Stimulated activated naive B cell treated with anti-CD40 and anti-IgM and Interleukin-4, amounts not matched to agents 10 μg/mL and 1 μg/mL and 100 μg/mL, for 72 hours (primary cell): ENCODE results near the gene DDR2.
"Not testable (repeated sequence)": the region's sequence is repeated elsewhere in the genome, so short reads cannot be mapped to it uniquely, and the experiment has no call there.

ENCODE experiments used
- ATAC-seq, 2 donors: fragments of 150-1000 bp; cut with Tn5 transposase; replicated peaks; 2 replicates each; pipeline ENCODE4 v1.10.0; 2021; ENCODE audit warnings: moderate library complexity in 1 of 2
- DNase-seq: peaks from one replicate; pipeline ENCODE4 v3.0.0; 2021
- H3K27ac Mint-ChIP-seq: one replicate; pipeline ENCODE4 v1.8.0; 2022; ENCODE audit warnings: mild to moderate bottlenecking, mixed read lengths
- H3K27me3 Mint-ChIP-seq, 2 donors: one replicate each; pipeline ENCODE4 v1.8.0; 2022; ENCODE audit warnings: mixed read lengths in 2 of 2
- H3K36me3 Mint-ChIP-seq, 2 donors: one replicate each; pipeline ENCODE4 v1.8.0; 2022; ENCODE audit warnings: mixed read lengths in 2 of 2, mild to moderate bottlenecking in 1 of 2
- H3K4me1 Mint-ChIP-seq, 2 donors: one replicate each; pipeline ENCODE4 v1.8.0; 2022; ENCODE audit warnings: mixed read lengths in 2 of 2, mild to moderate bottlenecking in 1 of 2
- H3K4me3 Mint-ChIP-seq, 2 donors: one replicate each; pipeline ENCODE4 v1.8.0; 2022; ENCODE audit warnings: mild to moderate bottlenecking in 2 of 2, mixed read lengths in 2 of 2, moderate library complexity in 1 of 2
- H3K9me3 Mint-ChIP-seq, 2 donors: one replicate each; pipeline ENCODE4 v1.8.0; 2022; ENCODE audit warnings: mixed read lengths in 2 of 2, mild to moderate bottlenecking in 1 of 2

DDR2 gene

DNA sequence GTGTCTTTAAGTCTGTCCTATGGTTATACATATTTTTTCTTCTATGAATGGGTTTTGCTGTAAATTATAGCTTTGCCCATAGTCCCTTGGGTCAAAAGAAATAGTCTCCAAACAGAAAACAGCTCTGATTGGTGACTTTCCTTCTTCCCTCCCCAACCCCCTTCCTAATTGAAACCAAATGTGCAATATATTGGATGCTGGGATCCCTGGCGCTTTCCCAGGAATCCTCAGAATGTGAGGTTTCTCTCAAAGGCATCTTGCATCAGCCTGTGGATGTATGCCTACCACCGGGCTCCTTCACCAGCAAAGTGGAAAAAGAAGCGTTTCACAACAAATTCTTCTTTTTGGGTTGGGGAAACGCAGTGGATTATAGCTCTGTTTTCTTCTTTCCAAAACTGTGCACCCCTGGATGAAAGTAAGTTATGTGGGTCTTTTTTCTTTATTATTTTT is at the start of gene DDR2:
DDR2 (plus strand) TSS at position 248 of the 450 bp plus-strand sequence. CDS start 86,600 bp downstream, outside the sequence.
- peaks cover 0 to 2% of the 10 kb centered on the region in 2 donors for H3K4me1 Mint-ChIP-seq
- H3K36me3 Mint-ChIP-seq = no peaks in the 10 kb centered on the region
- no peak within 1 kb of the TSS for H3K4me3 Mint-ChIP-seq
- no peaks in the 10 kb centered on the region for H3K9me3 Mint-ChIP-seq
- peaks cover 14 to 25% of the 10 kb centered on the region in 2 donors for H3K27me3 Mint-ChIP-seq
- ATAC-seq (no peak), DNase-seq (no peak)
- H3K27ac Mint-ChIP-seq = no peak within 1 kb of the TSS

GRCh38 chr1:162582901-162583300 is 49.4 kb upstream of the DDR2 start:
- not testable (repeated sequence) for H3K27ac Mint-ChIP-seq, DNase-seq, H3K9me3 Mint-ChIP-seq, ATAC-seq, H3K27me3 Mint-ChIP-seq, H3K4me1 Mint-ChIP-seq, H3K4me3 Mint-ChIP-seq
- peaks cover 18 to 28% of the 10 kb centered on the region in 2 donors for H3K36me3 Mint-ChIP-seq

GRCh38 chr1:162585101-162585500 is 47.2 kb upstream of the DDR2 start:
- not testable (repeated sequence) for DNase-seq, H3K9me3 Mint-ChIP-seq, H3K4me3 Mint-ChIP-seq, H3K27me3 Mint-ChIP-seq, ATAC-seq, H3K4me1 Mint-ChIP-seq, H3K27ac Mint-ChIP-seq
- H3K36me3 Mint-ChIP-seq = peaks cover 20 to 28% of the 10 kb centered on the region in 2 donors

DNA sequence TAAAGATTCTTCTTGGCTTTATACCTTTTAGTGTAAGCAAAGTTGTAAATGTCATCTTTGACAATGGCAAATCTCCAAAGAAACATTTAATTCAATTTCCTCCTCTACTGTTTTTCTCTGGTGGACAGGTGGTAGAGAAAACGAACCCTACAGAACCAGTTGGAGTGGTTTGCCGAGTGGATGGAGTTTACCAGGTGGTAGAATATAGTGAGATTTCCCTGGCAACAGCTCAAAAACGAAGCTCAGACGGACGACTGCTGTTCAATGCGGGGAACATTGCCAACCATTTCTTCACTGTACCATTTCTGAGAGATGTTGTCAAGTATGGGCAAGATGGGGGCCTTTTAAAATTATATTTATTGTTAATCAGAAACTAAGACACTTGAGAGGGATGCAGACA is 44.9 kb upstream of the DDR2 start:
- Mint-ChIP-seq H3K36me3 (peaks cover 20 to 22% of the 10 kb centered on the region in 2 donors), H3K9me3 (no peaks in the 10 kb centered on the region), H3K4me1 (no peaks in the 10 kb centered on the region), H3K27me3 (no peaks in the 10 kb centered on the region), H3K27ac (no peak overlapping the region), H3K4me3 (no peak overlapping the region)
- DNase-seq (no peak), ATAC-seq (no peak)

- Mint-ChIP-seq H3K27ac (no peak overlapping the region), H3K9me3 (no peaks in the 10 kb centered on the region), H3K4me3 (no peak overlapping the region), H3K4me1 (no peaks in the 10 kb centered on the region), H3K36me3 (peaks cover 23 to 26% of the 10 kb centered on the region in 2 donors), H3K27me3 (no peaks in the 10 kb centered on the region)
- DNase-seq (no peak), ATAC-seq (no peak)
Observed at GRCh38 chr1:162587761-162588260, 44.5 kb upstream of the DDR2 start.

GRCh38 chr1:162590101-162590500 is 42.2 kb upstream of the DDR2 start:
- ATAC-seq (no peak), DNase-seq (no peak)
- Mint-ChIP-seq H3K9me3 (no peaks in the 10 kb centered on the region), H3K4me3 (no peak overlapping the region), H3K27ac (no peak overlapping the region), H3K36me3 (peaks cover 34 to 35% of the 10 kb centered on the region in 2 donors), H3K4me1 (no peaks in the 10 kb centered on the region), H3K27me3 (no peaks in the 10 kb centered on the region)

DNA sequence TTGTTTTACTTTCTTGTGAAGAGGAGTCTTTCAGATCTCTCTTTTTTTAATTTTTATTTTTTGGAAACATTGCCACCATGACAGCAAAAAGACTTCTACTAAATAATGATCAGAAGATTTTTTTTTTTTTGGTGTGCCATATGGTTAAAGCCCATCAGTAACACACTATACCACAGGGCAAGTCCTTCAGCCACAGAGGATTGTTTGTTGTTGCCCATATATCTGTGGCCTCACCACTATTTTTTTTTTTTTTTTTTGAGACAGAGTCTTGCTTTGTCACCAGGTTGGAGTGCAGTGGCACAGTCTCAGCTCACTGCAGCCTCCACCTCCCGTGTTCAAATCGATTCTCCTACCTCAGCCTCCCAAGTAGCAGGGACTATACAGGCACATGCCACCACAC is 41.6 kb upstream of the DDR2 start:
- no peak overlapping the region for H3K27ac Mint-ChIP-seq
- DNase-seq (no peak), ATAC-seq (no peak)
- no peaks in the 10 kb centered on the region for H3K27me3 Mint-ChIP-seq
- peaks cover 39 to 40% of the 10 kb centered on the region in 2 donors for H3K36me3 Mint-ChIP-seq
- no peaks in the 10 kb centered on the region for H3K9me3 Mint-ChIP-seq
- no peaks in the 10 kb centered on the region for H3K4me1 Mint-ChIP-seq
- H3K4me3 Mint-ChIP-seq = no peak overlapping the region

- Mint-ChIP-seq H3K9me3 (no peaks in the 10 kb centered on the region), H3K27ac (no peak overlapping the region), H3K36me3 (peaks cover 35 to 43% of the 10 kb centered on the region in 2 donors), H3K4me3 (no peak overlapping the region), H3K4me1 (peaks cover 0 to 7% of the 10 kb centered on the region in 2 donors), H3K27me3 (no peaks in the 10 kb centered on the region)
- ATAC-seq (peak in 1 of 2 donors; percentile 56), DNase-seq (no peak)
Observed at GRCh38 chr1:162596514-162597170, 35.6 kb upstream of the DDR2 start.

DNA sequence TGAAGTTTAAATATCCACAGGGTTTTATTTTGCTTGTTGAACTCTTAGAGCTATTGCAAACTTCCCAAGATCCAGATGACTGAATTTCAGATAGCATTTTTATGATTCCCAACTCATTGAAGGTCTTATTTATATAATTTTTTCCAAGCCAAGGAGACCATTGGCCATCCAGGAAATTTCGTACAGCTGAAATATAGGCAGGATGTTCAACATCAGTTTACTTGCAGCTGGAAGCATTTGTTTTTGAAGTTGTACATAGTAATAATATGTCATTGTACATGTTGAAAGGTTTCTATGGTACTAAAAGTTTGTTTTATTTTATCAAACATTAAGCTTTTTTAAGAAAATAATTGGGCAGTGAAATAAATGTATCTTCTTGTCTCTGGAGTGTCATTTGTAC is 32.8 kb upstream of the DDR2 start:
- H3K4me3 Mint-ChIP-seq = no peak overlapping the region
- H3K9me3 Mint-ChIP-seq = no peaks in the 10 kb centered on the region
- ATAC-seq (no peak), DNase-seq (no peak)
- H3K36me3 Mint-ChIP-seq = peaks cover 25 to 42% of the 10 kb centered on the region in 2 donors
- peaks cover 0 to 7% of the 10 kb centered on the region in 2 donors for H3K4me1 Mint-ChIP-seq
- H3K27ac Mint-ChIP-seq = no peak overlapping the region
- H3K27me3 Mint-ChIP-seq = no peaks in the 10 kb centered on the region

DNA sequence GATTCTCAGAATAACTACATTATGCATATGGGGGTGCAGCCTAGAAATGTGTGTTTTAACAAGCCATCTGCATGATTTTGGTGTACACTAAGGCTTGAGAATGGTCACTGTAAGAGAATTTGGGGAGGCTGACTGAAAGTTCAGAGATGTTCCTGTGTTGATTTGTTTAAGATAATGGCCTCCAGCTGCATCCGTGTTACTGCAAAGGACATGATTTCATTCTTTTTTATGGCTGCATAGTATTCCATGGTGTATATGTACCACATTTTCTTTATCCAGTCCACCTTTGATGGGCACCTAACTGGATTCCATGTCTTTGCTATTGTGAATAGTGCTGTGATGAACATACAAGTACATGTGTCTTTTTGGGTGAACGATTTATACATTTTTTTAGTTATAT is 29.1 kb upstream of the DDR2 start:
- not testable (repeated sequence) for DNase-seq, H3K4me3 Mint-ChIP-seq, H3K9me3 Mint-ChIP-seq, ATAC-seq, H3K4me1 Mint-ChIP-seq, H3K27ac Mint-ChIP-seq, H3K27me3 Mint-ChIP-seq
- H3K36me3 Mint-ChIP-seq = peaks cover 19 to 25% of the 10 kb centered on the region in 2 donors

DNA sequence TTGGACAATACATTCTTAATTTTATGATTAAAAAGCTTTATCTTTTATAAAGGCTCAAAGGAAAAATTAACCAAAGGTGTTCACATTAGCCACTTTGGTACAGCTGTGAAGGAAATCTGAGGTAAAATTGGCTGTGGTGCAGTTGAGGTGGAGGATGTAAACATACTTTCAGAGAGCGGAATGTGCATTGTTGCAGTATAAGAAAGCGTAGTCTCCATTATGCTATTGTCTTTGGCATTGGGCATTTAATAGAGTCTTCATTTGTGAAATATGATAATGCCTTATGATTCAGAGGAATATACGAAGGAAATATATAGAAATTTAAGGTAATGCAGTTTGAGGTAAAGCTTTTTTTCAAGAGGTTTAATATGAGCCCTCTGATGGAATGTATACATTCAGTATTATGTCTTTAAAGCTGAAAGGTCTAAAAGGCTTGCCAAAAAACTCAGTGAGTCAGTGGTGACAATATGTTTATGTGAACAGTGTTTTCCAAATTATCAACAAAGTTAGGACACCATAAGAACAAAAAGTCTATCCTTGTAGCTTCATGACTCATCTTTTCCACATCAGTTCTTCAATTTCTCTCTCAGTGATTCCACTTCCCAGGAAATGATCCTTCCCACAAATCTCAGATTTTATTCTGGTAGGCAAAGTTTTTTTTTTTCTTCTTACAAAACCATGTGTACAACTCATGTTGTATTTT is 26.9 kb upstream of the DDR2 start:
- H3K36me3 Mint-ChIP-seq = peaks cover 16 to 26% of the 10 kb centered on the region in 2 donors
- no peaks in the 10 kb centered on the region for H3K4me1 Mint-ChIP-seq
- H3K4me3 Mint-ChIP-seq = no peak overlapping the region
- DNase-seq (no peak), ATAC-seq (no peak)
- H3K27ac Mint-ChIP-seq = no peak overlapping the region
- no peaks in the 10 kb centered on the region for H3K9me3 Mint-ChIP-seq
- H3K27me3 Mint-ChIP-seq = no peaks in the 10 kb centered on the region

GRCh38 chr1:162609306-162609705 is 23.0 kb upstream of the DDR2 start:
- no peaks in the 10 kb centered on the region for H3K9me3 Mint-ChIP-seq
- peaks cover 1 to 5% of the 10 kb centered on the region in 2 donors for H3K36me3 Mint-ChIP-seq
- DNase-seq (no peak), ATAC-seq (no peak)
- H3K4me3 Mint-ChIP-seq = no peak overlapping the region
- H3K27me3 Mint-ChIP-seq = peaks cover 0 to 6% of the 10 kb centered on the region in 2 donors
- peak overlapping the region; percentile 25 for H3K27ac Mint-ChIP-seq
- peaks cover 0 to 8% of the 10 kb centered on the region in 2 donors for H3K4me1 Mint-ChIP-seq

DNA sequence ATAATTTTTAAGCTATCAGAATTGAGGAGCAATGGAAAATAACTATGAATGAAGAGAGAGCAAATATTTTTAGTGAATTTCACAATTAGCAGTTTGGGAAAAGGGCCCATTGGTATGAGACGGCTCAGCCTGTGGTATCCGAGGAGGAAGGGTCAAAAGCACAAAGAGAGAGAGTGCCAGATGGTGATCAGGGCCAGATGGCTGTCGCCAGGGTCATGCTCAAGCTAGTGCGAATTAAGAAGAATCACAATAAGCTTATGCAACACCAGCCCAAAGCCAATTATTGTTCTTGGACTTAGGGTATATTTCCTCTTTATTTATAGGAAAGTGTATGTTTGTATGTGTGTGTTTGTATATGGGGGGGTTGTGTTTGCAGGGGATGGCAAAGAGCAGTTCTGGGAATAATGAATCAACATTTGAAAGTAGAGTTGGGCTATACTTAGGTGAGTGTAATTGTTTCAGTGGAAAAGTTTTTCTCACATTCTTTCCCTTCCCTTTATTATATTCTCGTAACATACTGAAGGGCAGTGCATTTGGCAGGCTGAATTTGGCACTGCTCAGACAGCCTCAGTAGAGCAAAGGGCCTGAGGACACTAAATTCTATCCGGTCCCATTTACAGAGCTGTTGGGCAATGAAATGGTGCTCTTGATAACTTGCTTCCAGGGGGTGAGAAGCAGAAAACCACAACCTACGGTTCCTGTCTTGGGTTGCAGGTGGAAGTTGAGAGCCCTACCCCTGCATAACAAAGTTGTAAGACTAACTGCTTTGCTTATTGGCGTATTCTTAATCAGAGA is 19.5 kb upstream of the DDR2 start:
- Mint-ChIP-seq H3K27ac (no peak overlapping the region), H3K4me1 (peaks cover 0 to 8% of the 10 kb centered on the region in 2 donors), H3K9me3 (peaks cover 7 to 8% of the 10 kb centered on the region in 2 donors), H3K27me3 (peaks cover 0 to 6% of the 10 kb centered on the region in 2 donors), H3K4me3 (no peak overlapping the region), H3K36me3 (peaks cover 7 to 16% of the 10 kb centered on the region in 2 donors)
- DNase-seq (no peak), ATAC-seq (no peak)

- no peak for DNase-seq
- H3K27me3 Mint-ChIP-seq = peaks cover 0 to 6% of the 10 kb centered on the region in 2 donors
- peaks cover 7 to 12% of the 10 kb centered on the region in 2 donors for H3K9me3 Mint-ChIP-seq
- no peak overlapping the region for H3K4me3 Mint-ChIP-seq
- ATAC-seq = no peak
- H3K27ac Mint-ChIP-seq = no peak overlapping the region
- peaks cover 0 to 8% of the 10 kb centered on the region in 2 donors for H3K4me1 Mint-ChIP-seq
- H3K36me3 Mint-ChIP-seq = peaks cover 11 to 16% of the 10 kb centered on the region in 2 donors
Observed at GRCh38 chr1:162616848-162617247, 15.4 kb upstream of the DDR2 start.
